GM12878 (cell line): ENCODE data around the gene S100P. TPM values are rescaled to one million over a fixed set of nuclear protein-coding genes. Genes with fewer than 3 reads are reported as not detected.

Source experiments
- ATAC-seq: fragments of 200-7000 bp; cut with Tn5 transposase; 3 replicates; pipeline ENCODE4 v1.9.1; 2020; ENCODE audit warnings: mild to moderate bottlenecking, moderate library complexity
- BruUV-seq: library from RNA; stranded (reverse); fragments of 400-500 nt; replicated peaks from 2 replicates; lab custom pipeline; 2021; lab: Mats Ljungman, UMichigan
- CTCF ChIA-PET: fragments of 300-600 bp; sonication (Branson Sonifier 250); formaldehyde crosslinking; extraction: SDS; loops from one replicate; lab custom pipeline; 2021; ENCODE audit warnings: inconsistent platforms; lab: Yijun Ruan, JAX
- POLR2A ChIA-PET: fragments of 350-600 bp; formaldehyde crosslinking; extraction: SDS; loops from one replicate; lab custom pipeline; 2021; ENCODE audit warnings: inconsistent platforms; lab: Charles Lee
- RAD21 ChIA-PET: fragments of 300-600 bp; sonication (Branson Sonifier 250); formaldehyde crosslinking; loops from one replicate; lab custom pipeline; 2023; ENCODE audit warnings: antibody characterized with exemption; ENCODE audit not compliant: unreplicated experiment; lab: Charles Lee
- SMC1A ChIA-PET: fragments of 300-600 bp; sonication (Branson Sonifier 250); formaldehyde crosslinking; loops from one replicate; lab custom pipeline; 2023; ENCODE audit not compliant: unreplicated experiment, uncharacterized antibody; lab: Charles Lee
- DNase-seq: peaks from one replicate; pipeline ENCODE4 v3.0.0-alpha.2; 2011; ENCODE audit warnings: low read depth, low spot score
- FAIRE-seq: peaks from 3 replicates; lab custom pipeline; 2011; peaks lifted over from hg19 to GRCh38; lab: Jason Lieb, UNC
- H2AFZ ChIP-seq: 2 replicates; pipeline ENCODE4 v1.6.0; 2011; ENCODE audit warnings: low read depth, low read length, control low read depth; ENCODE audit not compliant: control insufficient read depth
- H3K27ac ChIP-seq: 2 replicates; pipeline ENCODE4 v1.5.1; 2011; ENCODE audit warnings: control low read depth; ENCODE audit not compliant: control insufficient read depth, insufficient read depth
- H3K27me3 ChIP-seq, 2 experiments: replicated peaks in 1 of 2; 2 replicates each; pipeline versions ENCODE4 v1.6.0 to v1.6.1; 2011; ENCODE audit warnings: low read length in 1 of 2; ENCODE audit not compliant: control insufficient read depth in 2 of 2, insufficient read depth in 2 of 2
- H3K36me3 ChIP-seq, 2 experiments: 2 replicates each; pipeline ENCODE4 v1.5.1; 2011; ENCODE audit warnings: low read length in 1 of 2; ENCODE audit not compliant: control insufficient read depth in 2 of 2, insufficient read depth in 2 of 2
- H3K4me1 ChIP-seq: 2 replicates; pipeline ENCODE4 v1.6.1; 2011; ENCODE audit warnings: mild to moderate bottlenecking, low read length, moderate library complexity, mixed read lengths; ENCODE audit not compliant: control insufficient read depth, insufficient read depth
- H3K4me2 ChIP-seq: 2 replicates; pipeline ENCODE4 v1.6.0; 2011; ENCODE audit warnings: control low read depth; ENCODE audit not compliant: control insufficient read depth, insufficient read depth
- H3K4me3 ChIP-seq: fragments of 200-600 bp; sonication (generic); 2 replicates; pipeline ENCODE4 v1.5.1; 2016
- H3K79me2 ChIP-seq: 2 replicates; pipeline ENCODE4 v1.6.0; 2011; ENCODE audit warnings: low read length; ENCODE audit not compliant: control insufficient read depth, insufficient read depth
- H3K9ac ChIP-seq: 2 replicates; pipeline ENCODE4 v1.8.0; 2011; ENCODE audit warnings: low read length, control low read depth, mixed read lengths; ENCODE audit not compliant: control insufficient read depth, insufficient read depth
- H3K9me3 ChIP-seq: replicated peaks from 3 replicates; pipeline ENCODE4 v1.5.1; 2011; ENCODE audit warnings: mild to moderate bottlenecking, low read length; ENCODE audit not compliant: control insufficient read depth, insufficient read depth
- H4K20me1 ChIP-seq: 2 replicates; pipeline ENCODE4 v1.6.0; 2011; ENCODE audit not compliant: control insufficient read depth, insufficient read depth
- BCLAF1 ChIP-seq: fragments of 450-650 bp; IDR thresholded peaks from 2 replicates; pipeline ENCODE4 v1.6.1; 2017; ENCODE audit warnings: antibody characterized with exemption, mild to moderate bottlenecking, moderate library complexity
- CHD1 ChIP-seq: IDR thresholded peaks from 2 replicates; pipeline ENCODE4 v1.6.1; 2012; ENCODE audit warnings: low read depth, low read length, improper control_type of control experiment
- ELK1 ChIP-seq: IDR thresholded peaks from 2 replicates; pipeline ENCODE4 v1.6.1; 2012; ENCODE audit warnings: low read depth, low read length, improper control_type of control experiment
- EZH2 ChIP-seq: IDR thresholded peaks from 2 replicates; pipeline ENCODE4 v1.6.1; 2012; ENCODE audit warnings: low read depth, mild to moderate bottlenecking, control low read depth, inconsistent platforms, low read length, borderline replicate concordance; ENCODE audit not compliant: control insufficient read depth
- HDAC2 ChIP-seq: fragments of 200-600 bp; sonication (generic); IDR thresholded peaks from 2 replicates; pipeline ENCODE4 v1.6.1; 2017
- KLF5 ChIP-seq: fragments of 450-650 bp; IDR thresholded peaks from 2 replicates; pipeline ENCODE4 v1.6.1; 2014; ENCODE audit warnings: mild to moderate bottlenecking; ENCODE audit not compliant: partially characterized antibody
- NR2C1 ChIP-seq: fragments of 450-650 bp; IDR thresholded peaks from 2 replicates; pipeline ENCODE4 v1.6.1; 2017; ENCODE audit warnings: antibody characterized with exemption, mild to moderate bottlenecking, moderate library complexity
- PBX3 ChIP-seq: IDR thresholded peaks from 2 replicates; pipeline ENCODE4 v1.6.1; 2011; ENCODE audit warnings: mild to moderate bottlenecking, low read depth, low read length, moderate library complexity; ENCODE audit not compliant: insufficient replicate concordance
- PML ChIP-seq: IDR thresholded peaks from 2 replicates; pipeline ENCODE4 v1.6.1; 2012; ENCODE audit warnings: low read length, inconsistent platforms
- RB1 ChIP-seq: fragments of 450-650 bp; formaldehyde crosslinking; IDR thresholded peaks from 2 replicates; pipeline ENCODE4 v1.6.1; 2017; ENCODE audit warnings: mild to moderate bottlenecking, borderline replicate concordance
- RELA ChIP-seq: fragments of 450-650 bp; IDR thresholded peaks from 2 replicates; pipeline ENCODE4 v1.8.0; 2014; ENCODE audit warnings: borderline replicate concordance; ENCODE audit not compliant: partially characterized antibody
- SREBF2 ChIP-seq: IDR thresholded peaks from 2 replicates; pipeline ENCODE4 v1.6.1; 2012; ENCODE audit warnings: mild to moderate bottlenecking, low read length
- TAF1 ChIP-seq: IDR thresholded peaks from 2 replicates; pipeline ENCODE4 v1.6.1; 2011; ENCODE audit warnings: mild to moderate bottlenecking, low read depth, low read length, borderline replicate concordance
- ZNF274 ChIP-seq: IDR thresholded peaks from one replicate; pipeline ENCODE4 v1.8.0; 2011; ENCODE audit not compliant: insufficient read length, insufficient read depth
- ZNF592 ChIP-seq: fragments of 450-650 bp; IDR thresholded peaks from 2 replicates; pipeline ENCODE4 v1.6.1; 2017; ENCODE audit warnings: mild to moderate bottlenecking, moderate library complexity
- WGBS: methylation state at CpG from one replicate; pipeline ENCODE4 v1.1.6; 2016; ENCODE audit warnings: low lambda C conversion rate; ENCODE audit not compliant: insufficient replicate concordance, insufficient coverage; ENCODE audit errors: missing lambda C conversion rate; 5-methylcytosine and 5-hydroxymethylcytosine counted together
- in situ Hi-C: fragments of 300-500 bp; cut with MboI; formaldehyde crosslinking; loops from 9 replicates; pipeline ENCODE4 v1.14.3; 2018; ENCODE audit warnings: mixed read lengths
- intact Hi-C: fragments of 100-400 bp; cut with micrococcal nuclease; formaldehyde crosslinking; loops from one replicate; pipeline ENCODE4 v1.14.2; 2022; ENCODE audit not compliant: unreplicated experiment
- polyA plus RNA-seq, 11 experiments: library from polyadenylated mRNA; depleted of rRNA in 4 of 11; unstranded in 6 of 11; stranded (reverse) in 5 of 11; fragments of >200 nt; fragmentation: Nextera tagmentation in 4 of 11; fragmentation: Illumina TruSeq in 1 of 11; extraction: Ambion mirVana in 4 of 11; extraction: Trizol in 1 of 11; gene quantifications; 1 replicate in 1 of 11; 2 replicates in 10 of 11; pipeline versions ENCODE4 v1.2.1 to v1.2.3, GENCODE V29; 2011 to 2016; ENCODE audit warnings: inconsistent platforms in 2 of 11, missing spikeins in 2 of 11, low read depth in 1 of 11
- total RNA-seq, 4 experiments: library from RNA; depleted of rRNA in 3 of 4; stranded (reverse); fragments of >200 nt in 3 of 4; fragmentation: Illumina TruSeq in 1 of 4; extraction: Trizol in 1 of 4; gene quantifications; 2 replicates each; pipeline versions ENCODE4 v1.2.1 to v1.2.3, GENCODE V29; 2013 to 2021

The S100P gene
- total and polyA plus RNA-seq, 10 of the 15 experiments (the other 5 are each of a cell fraction or from before 2014, with no cell fraction given) = 0.90 TPM; not detected in 9

GRCh38 chr4:6706173-6706572 is 12.5 kb downstream of the S100P start:
- Histone ChIP-seq H3K4me3 (no peak overlapping the region), H4K20me1 (peaks cover 3% of the 10 kb centered on the region; the same call in 1 of the 2 replicates), H3K27ac (no peak overlapping the region), H3K4me2 (peak overlapping the region; percentile 57), H2AFZ (no peak overlapping the region), H3K9ac (no peak overlapping the region), H3K79me2 (peaks cover 54% of the 10 kb centered on the region), H3K9me3 (peaks cover 5% of the 10 kb centered on the region; the same call in 2 of the 3 replicates), H3K36me3 (peaks cover 3 to 21% of the 10 kb centered on the region in 2 experiments; a peak in 3 of 4 replicates), H3K27me3 (no peaks in the 10 kb centered on the region), H3K4me1 (peaks cover 14% of the 10 kb centered on the region)
- no peak for FAIRE-seq
- POLR2A ChIA-PET = interaction anchor here (0.7 to 1.8 kb wide), 5 partner anchors 19 to 201 kb away, joined by 3 to 6 read pairs (median 3); no protein-coding TSS in a partner anchor
- RAD21 ChIA-PET = interaction anchor here (0.9 to 4.7 kb wide), 3 partner anchors 10 to 32 kb away, joined by 3 to 22 read pairs (median 5); partner anchors contain the start of gene BLOC1S4
- in situ Hi-C loops = no loop called here
- ATAC-seq = no peak
- BruUV-seq = no TSS peak
- intact Hi-C loops = no loop called here
- CTCF ChIA-PET = interaction anchor here (0.6 to 5.1 kb wide), 8 partner anchors 13 to 505 kb away, joined by 3 to 25 read pairs (median 4); no protein-coding TSS in a partner anchor
- SMC1A ChIA-PET = interaction anchor here (1.1 to 1.5 kb wide), 4 partner anchors 10 to 168 kb away, joined by 3 to 9 read pairs (median 4); no protein-coding TSS in a partner anchor
- DNase-seq = no peak
- 95% methylated on average over 5 of the region's 5 CpGs for WGBS
- TF ChIP-seq TAF1 = no peak
- no peak for TF ChIP-seq RELA
- no peak for TF ChIP-seq NR2C1
- TF ChIP-seq KLF5 = no peak
- TF ChIP-seq ZNF274 = no peak
- no peak for TF ChIP-seq SREBF2
- TF ChIP-seq EZH2 = no peak
- TF ChIP-seq HDAC2 = no peak
- no peak for TF ChIP-seq PML
- no peak for TF ChIP-seq BCLAF1
- TF ChIP-seq PBX3 = no peak
- no peak for TF ChIP-seq CHD1
- TF ChIP-seq ZNF592 = no peak
- no peak for TF ChIP-seq ELK1
- TF ChIP-seq RB1 = no peak
